Spleen (tissue), 11 donors: ENCODE results near the gene IMMP2L. TPM values are rescaled to one million over a fixed set of nuclear protein-coding genes. Genes with fewer than 3 reads are reported as not detected.

ENCODE experiments used
- DNase-seq: peaks from one replicate; pipeline ENCODE4 v3.0.0-alpha.2; 2020
- H3K27ac ChIP-seq, 8 donors: fragments of 200-600 bp; sonication (generic) in 7 of 8; 1 replicate in 4 of 8; 2 replicates in 4 of 8; pipeline versions ENCODE4 v1.5.0 to v1.8.0; 2016 to 2021; ENCODE audit warnings: inconsistent platforms in 4 of 8, mild to moderate bottlenecking in 4 of 8, moderate library complexity in 1 of 8
- H3K27me3 ChIP-seq, 7 donors: fragments of 200-600 bp; sonication (generic) in 6 of 7; replicated peaks in 1 of 7; 1 replicate in 4 of 7; 2 replicates in 3 of 7; pipeline versions ENCODE4 v1.5.0 to v1.8.0; 2016 to 2021; ENCODE audit warnings: inconsistent platforms in 3 of 7, mild to moderate bottlenecking in 1 of 7
- H3K36me3 ChIP-seq, 6 donors: fragments of 200-600 bp; sonication (generic) in 5 of 6; 1 replicate in 4 of 6; 2 replicates in 2 of 6; pipeline versions ENCODE4 v1.5.0 to v1.8.0; 2016 to 2021; ENCODE audit warnings: inconsistent platforms in 2 of 6
- H3K4me1 ChIP-seq, 6 donors: fragments of 200-600 bp; sonication (generic) in 5 of 6; 1 replicate in 3 of 6; 2 replicates in 3 of 6; pipeline versions ENCODE4 v1.5.0 to v1.8.0; 2016 to 2021; ENCODE audit warnings: inconsistent platforms in 3 of 6
- H3K4me3 ChIP-seq, 8 donors: fragments of 200-600 bp; sonication (generic) in 7 of 8; 1 replicate in 4 of 8; 2 replicates in 4 of 8; pipeline versions ENCODE4 v1.5.0 to v1.8.0; 2016 to 2021; ENCODE audit warnings: inconsistent platforms in 4 of 8, mild to moderate bottlenecking in 4 of 8, moderate library complexity in 2 of 8
- H3K9me3 ChIP-seq, 8 donors: fragments of 200-600 bp; sonication (generic) in 7 of 8; 1 replicate in 4 of 8; 2 replicates in 4 of 8; pipeline versions ENCODE4 v1.5.0 to v1.8.0; 2016 to 2021; ENCODE audit warnings: inconsistent platforms in 4 of 8
- CTCF ChIP-seq, 11 experiments: fragments of 200-600 bp in 7 of 11; fragments of 450-650 bp in 4 of 11; sonication (generic) in 4 of 11; IDR thresholded peaks in 8 of 11; conservative IDR thresholded peaks in 3 of 11; 1 replicate in 7 of 11; 2 replicates in 4 of 11; pipeline versions ENCODE4 v1.4.0 to v1.8.0; 2016 to 2021; ENCODE audit warnings: antibody characterized with exemption in 11 of 11, inconsistent platforms in 4 of 11, mild to moderate bottlenecking in 1 of 11
- POLR2A ChIP-seq, 3 donors: fragments of 450-650 bp; IDR thresholded peaks; one replicate each; pipeline ENCODE4 v1.5.1; 2017; ENCODE audit warnings: antibody characterized with exemption in 3 of 3, mild to moderate bottlenecking in 1 of 3
- POLR2AphosphoS5 ChIP-seq, 3 donors: sonication (generic); formaldehyde crosslinking; IDR thresholded peaks; one replicate each; pipeline ENCODE4 v1.5.1; 2017; ENCODE audit warnings: antibody characterized with exemption in 3 of 3
- WGBS, 5 donors: extraction: QIAGEN DNeasy Blood & Tissue Kit in 3 of 5; methylation state at CpG; one replicate each; pipeline versions ENCODE4 v1.1.5 to v1.1.7; 2013 to 2018; 5-methylcytosine and 5-hydroxymethylcytosine counted together
- intact Hi-C: fragments of 100-400 bp; cut with DNase I; formaldehyde crosslinking; loops from one replicate; pipeline ENCODE4 v1.15.0; 2023; ENCODE audit warnings: low total_unique reads
- polyA plus RNA-seq, 3 donors: library from polyadenylated mRNA; stranded (reverse); fragments of 200-250 nt; gene quantifications; one replicate each; pipeline ENCODE4 v1.2.1, GENCODE V29; 2013
- small RNA-seq, 4 donors: library from RNA; depleted of rRNA; stranded (forward); fragments of <200 nt; gene quantifications; one replicate each; pipeline ENCODE3, GENCODE V24; 2016
- total RNA-seq, 7 donors: library from RNA; depleted of rRNA in 3 of 7; stranded (reverse); fragments of >200 nt in 3 of 7; fragmentation: NEBNext Ultra II Directional in 4 of 7; extraction: Animal tissue kit (Norgen Biotek cat#: 25700) in 4 of 7; gene quantifications; one replicate each; pipeline versions ENCODE4 v1.1.0 to v1.2.1, GENCODE V29; 2016 to 2021
- donor health status: healthy with polysubstance abuse.
- donor health status: DM: no; HTN: no; CAD: no; lungs with moderate emphysema.
- donor health status: DM: no; HTN: no; CAD: no.
- donor health status: Bipolar disorder and iron deficiency.
- donor health status: healthy.
- donor health status: DM: no; HTN: no; CAD: no.
- donor health status: DM: yes; HTN: yes; CAD: no.

IMMP2L gene
- total and polyA plus RNA-seq, 10 donors, result 6.5 to 32.7 (median 9.8) TPM

- no peak overlapping the region for H3K27ac ChIP-seq
- no peaks in the 10 kb centered on the region for H3K27me3 ChIP-seq
- no peak overlapping the region for H3K4me3 ChIP-seq
- WGBS, 5 donors, result 77 to 94% (median 88%) methylated on average over 2 of the region's 2 CpGs
- TF ChIP-seq CTCF (IDR thresholded peaks at IDR 0.05 in 8 of 11, conservative IDR thresholded peaks at IDR 0.05 in 3 of 11) (no peak), POLR2AphosphoS5 (IDR thresholded peaks at IDR 0.05) (no peak)
- no peaks in the 10 kb centered on the region for H3K4me1 ChIP-seq
- H3K36me3 ChIP-seq, result no peaks in the 10 kb centered on the region
- intact Hi-C loops, result no loop called here
- H3K9me3 ChIP-seq, result no peaks in the 10 kb centered on the region
- DNase-seq, result no peak
Measured at GRCh38 chr7:110621289-110621688, 941.0 kb downstream of the IMMP2L start.

GRCh38 chr7:110620110-110620735, 942.1 kb downstream of the IMMP2L start:
- no peaks in the 10 kb centered on the region for H3K9me3 ChIP-seq
- no peak overlapping the region for H3K27ac ChIP-seq
- intact Hi-C loops, result no loop called here
- H3K4me3 ChIP-seq, result no peak overlapping the region
- H3K4me1 ChIP-seq, result no peaks in the 10 kb centered on the region
- 85 to 91% (median 91%) methylated on average over 7 of the region's 7 CpGs for WGBS, 5 donors
- H3K27me3 ChIP-seq, result no peaks in the 10 kb centered on the region
- DNase-seq, result no peak
- no peaks in the 10 kb centered on the region for H3K36me3 ChIP-seq
- TF ChIP-seq CTCF (IDR thresholded peaks at IDR 0.05 in 8 of 11, conservative IDR thresholded peaks at IDR 0.05 in 3 of 11) (no peak), POLR2AphosphoS5 (IDR thresholded peaks at IDR 0.05) (no peak), POLR2A (IDR thresholded peaks at IDR 0.05) (no peak)

Small RNA genes within 50 kb of the gene (small RNA-seq; reads per million reads assigned to genes)
- gene AC003989.2, result 0 reads per million in 4 donors
